Keratinocyte (primary cell): ENCODE results near the gene HADH. TPM values are rescaled to one million over a fixed set of nuclear protein-coding genes. Genes with fewer than 3 reads are reported as not detected.

Source experiments
- DNase-seq: peaks from one replicate; pipeline ENCODE4 v3.0.0-alpha.2; 2011; ENCODE audit warnings: low read depth, missing footprints, low spot score
- FAIRE-seq: peaks from 2 replicates; lab custom pipeline; 2011; peaks lifted over from hg19 to GRCh38; lab: Jason Lieb, UNC
- H2AFZ ChIP-seq: 2 replicates; pipeline ENCODE4 v1.6.0; 2012; ENCODE audit warnings: low read length, control low read depth, inconsistent platforms; ENCODE audit not compliant: control insufficient read depth
- H3K27ac ChIP-seq: 2 replicates; pipeline ENCODE4 v1.5.1; 2011; ENCODE audit warnings: low read length; ENCODE audit not compliant: control insufficient read depth, insufficient read depth
- H3K27me3 ChIP-seq: 3 replicates; pipeline ENCODE4 v1.6.0; 2011; ENCODE audit warnings: low read length; ENCODE audit not compliant: control insufficient read depth, insufficient read depth; ENCODE audit errors: extremely low read depth
- H3K36me3 ChIP-seq, 2 experiments: 2 replicates in 1 of 2; 3 replicates in 1 of 2; pipeline ENCODE4 v1.5.1; 2011; ENCODE audit warnings: low read length in 2 of 2, mild to moderate bottlenecking in 1 of 2; ENCODE audit not compliant: control insufficient read depth in 2 of 2, insufficient read depth in 2 of 2; ENCODE audit errors: extremely low read depth in 1 of 2
- H3K4me1 ChIP-seq: 3 replicates; pipeline ENCODE4 v1.5.1; 2011; ENCODE audit warnings: low read length; ENCODE audit not compliant: control insufficient read depth, insufficient read depth; ENCODE audit errors: extremely low read depth
- H3K4me2 ChIP-seq: 3 replicates; pipeline ENCODE4 v1.6.0; 2011; ENCODE audit warnings: low read depth, low read length; ENCODE audit not compliant: control insufficient read depth, insufficient read depth; ENCODE audit errors: extremely low read depth
- H3K4me3 ChIP-seq, 3 experiments: fragments of 200-600 bp in 1 of 3; sonication (generic) in 1 of 3; 2 replicates in 2 of 3; 3 replicates in 1 of 3; pipeline ENCODE4 v1.5.1; 2011 to 2016; ENCODE audit warnings: low read length in 3 of 3, mild to moderate bottlenecking in 3 of 3, control low read depth in 2 of 3, inconsistent platforms in 1 of 3, low read depth in 1 of 3, mixed read lengths in 1 of 3, mixed run types in 1 of 3, moderate library complexity in 1 of 3; ENCODE audit not compliant: control insufficient read depth in 2 of 3, insufficient read depth in 2 of 3; ENCODE audit errors: extremely low read depth in 1 of 3
- H3K79me2 ChIP-seq: 2 replicates; pipeline ENCODE4 v1.6.0; 2012; ENCODE audit warnings: low read length; ENCODE audit not compliant: control insufficient read depth, insufficient read depth
- H3K9ac ChIP-seq: 3 replicates; pipeline ENCODE4 v1.6.0; 2011; ENCODE audit warnings: low read length; ENCODE audit not compliant: control insufficient read depth, insufficient read depth; ENCODE audit errors: extremely low read depth
- H3K9me1 ChIP-seq: 3 replicates; pipeline ENCODE4 v1.6.0; 2011; ENCODE audit warnings: low read length; ENCODE audit not compliant: control insufficient read depth, insufficient read depth; ENCODE audit errors: extremely low read depth
- H3K9me3 ChIP-seq: 2 replicates; pipeline ENCODE4 v1.5.1; 2012; ENCODE audit warnings: low read depth, low read length; ENCODE audit not compliant: control insufficient read depth
- H4K20me1 ChIP-seq: 3 replicates; pipeline ENCODE4 v1.6.0; 2011; ENCODE audit warnings: low read length; ENCODE audit not compliant: control insufficient read depth, insufficient read depth; ENCODE audit errors: extremely low read depth
- CTCF ChIP-seq, 3 experiments: IDR thresholded peaks in 1 of 3; conservative IDR thresholded peaks in 1 of 3; optimal IDR thresholded peaks in 1 of 3; 2 replicates in 2 of 3; 3 replicates in 1 of 3; pipeline versions ENCODE3 to v1.5.1; 2011; ENCODE audit warnings: low read length in 3 of 3, mild to moderate bottlenecking in 3 of 3, moderate library complexity in 2 of 3, control low read depth in 1 of 3, inconsistent platforms in 1 of 3; ENCODE audit not compliant: insufficient read depth in 2 of 3; ENCODE audit errors: extremely low read depth in 1 of 3
- EZH2 ChIP-seq: IDR thresholded peaks from one replicate; pipeline ENCODE4 v1.6.1; 2012; ENCODE audit warnings: inconsistent platforms, mild to moderate bottlenecking, low read length, moderate library complexity
- dilution Hi-C: fragments of 300-500 bp; cut with MboI; formaldehyde crosslinking; loops from one replicate; pipeline ENCODE4 v1.7.0; 2020; ENCODE audit warnings: low sequenced_read_pairs; ENCODE audit not compliant: extremely low pct_ligation_motif_present
- polyA plus RNA-seq, 5 experiments: library from polyadenylated mRNA; depleted of rRNA in 3 of 5; stranded (reverse) in 3 of 5; stranded (forward) in 1 of 5; unstranded in 1 of 5; fragments of >200 nt; gene quantifications; 1 replicate in 1 of 5; 2 replicates in 3 of 5; 3 replicates in 1 of 5; pipeline versions ENCODE4 v1.2.1 to v1.2.3, GENCODE V29; 2011 to 2012; ENCODE audit warnings: missing spikeins in 2 of 5, low read depth in 1 of 5, low replicate concordance in 1 of 5

The HADH gene
- polyA plus RNA-seq, 1 donor (not counting 4 experiments of a cell fraction or from before 2014, with no cell fraction given), result 49.3 TPM

GRCh38 chr4:108007984-108008383 is 18.3 kb downstream of the HADH start:
- DNase-seq (no peak), FAIRE-seq (no peak)
- H3K79me2 ChIP-seq, result peaks cover 1% of the 10 kb centered on the region
- no peak overlapping the region for H3K4me2 ChIP-seq
- no peaks in the 10 kb centered on the region for H3K9me1 ChIP-seq
- H3K4me1 ChIP-seq, result no peaks in the 10 kb centered on the region
- no peak overlapping the region for H3K4me3 ChIP-seq
- H3K27me3 ChIP-seq, result no peaks in the 10 kb centered on the region
- H3K27ac ChIP-seq, result no peak overlapping the region
- H3K36me3 ChIP-seq, result peaks cover 0 to 4% of the 10 kb centered on the region in 2 experiments
- H3K9me3 ChIP-seq, result no peaks in the 10 kb centered on the region
- H3K9ac ChIP-seq, result no peak overlapping the region
- TF ChIP-seq CTCF (optimal IDR thresholded peaks at IDR 0.05 in 1 of 3, IDR thresholded peaks at IDR 0.05 in 1 of 3, conservative IDR thresholded peaks at IDR 0.05 in 1 of 3; ENCODE audit: extremely low read depth in 1 of 3, insufficient read depth in 2 of 3, low read length in 3 of 3) (no peak), EZH2 (no peak)
- H2AFZ ChIP-seq, result no peak overlapping the region
- H4K20me1 ChIP-seq, result no peaks in the 10 kb centered on the region
- dilution Hi-C loops, result no loop called here

GRCh38 chr4:108008721-108009120 is 19.0 kb downstream of the HADH start:
- FAIRE-seq, result no peak
- Histone ChIP-seq H3K9me3 (no peaks in the 10 kb centered on the region), H3K36me3 (peaks cover 0 to 4% of the 10 kb centered on the region in 2 experiments), H3K27me3 (no peaks in the 10 kb centered on the region), H3K4me1 (no peaks in the 10 kb centered on the region), H2AFZ (no peak overlapping the region), H3K4me2 (no peak overlapping the region), H3K9me1 (no peaks in the 10 kb centered on the region), H3K79me2 (peaks cover 1% of the 10 kb centered on the region), H3K9ac (no peak overlapping the region), H4K20me1 (no peaks in the 10 kb centered on the region), H3K27ac (no peak overlapping the region), H3K4me3 (no peak overlapping the region)
- DNase-seq, result no peak
- TF ChIP-seq CTCF (optimal IDR thresholded peaks at IDR 0.05 in 1 of 3, IDR thresholded peaks at IDR 0.05 in 1 of 3, conservative IDR thresholded peaks at IDR 0.05 in 1 of 3; ENCODE audit: extremely low read depth in 1 of 3, insufficient read depth in 2 of 3, low read length in 3 of 3) (no peak), EZH2 (no peak)
- dilution Hi-C loops, result no loop called here
